ENCODE data around the gene HIVEP3.

DNA sequence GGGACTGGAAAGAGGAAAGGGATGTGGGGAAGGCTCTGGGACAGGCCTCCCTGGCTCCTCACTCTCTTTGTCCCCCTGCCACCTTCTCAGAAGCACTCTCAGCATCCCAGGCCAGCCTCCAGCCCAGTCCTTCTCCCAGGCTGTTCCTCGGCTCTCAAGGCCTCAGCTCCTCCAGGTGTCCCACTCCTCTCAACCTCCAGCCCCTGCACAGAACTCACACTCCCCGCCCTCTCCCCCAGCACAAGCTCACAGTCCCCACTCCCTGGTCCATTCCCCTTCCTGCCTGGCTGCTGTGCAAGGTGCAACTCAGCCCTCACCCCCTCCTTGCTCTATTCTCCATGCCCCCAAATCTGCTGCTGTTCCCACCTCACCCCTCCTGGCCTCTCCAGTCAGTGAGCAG, 185.0 kb downstream of the HIVEP3 start:
- TF ChIP-seq POLR2A (IDR thresholded peaks at IDR 0.05) (no peak), POLR2AphosphoS5 (IDR thresholded peaks at IDR 0.05; ENCODE audit: insufficient read depth in 1 of 2, low read depth in 1 of 2) (no peak)
- TF ChIP-seq, protein P1, sequence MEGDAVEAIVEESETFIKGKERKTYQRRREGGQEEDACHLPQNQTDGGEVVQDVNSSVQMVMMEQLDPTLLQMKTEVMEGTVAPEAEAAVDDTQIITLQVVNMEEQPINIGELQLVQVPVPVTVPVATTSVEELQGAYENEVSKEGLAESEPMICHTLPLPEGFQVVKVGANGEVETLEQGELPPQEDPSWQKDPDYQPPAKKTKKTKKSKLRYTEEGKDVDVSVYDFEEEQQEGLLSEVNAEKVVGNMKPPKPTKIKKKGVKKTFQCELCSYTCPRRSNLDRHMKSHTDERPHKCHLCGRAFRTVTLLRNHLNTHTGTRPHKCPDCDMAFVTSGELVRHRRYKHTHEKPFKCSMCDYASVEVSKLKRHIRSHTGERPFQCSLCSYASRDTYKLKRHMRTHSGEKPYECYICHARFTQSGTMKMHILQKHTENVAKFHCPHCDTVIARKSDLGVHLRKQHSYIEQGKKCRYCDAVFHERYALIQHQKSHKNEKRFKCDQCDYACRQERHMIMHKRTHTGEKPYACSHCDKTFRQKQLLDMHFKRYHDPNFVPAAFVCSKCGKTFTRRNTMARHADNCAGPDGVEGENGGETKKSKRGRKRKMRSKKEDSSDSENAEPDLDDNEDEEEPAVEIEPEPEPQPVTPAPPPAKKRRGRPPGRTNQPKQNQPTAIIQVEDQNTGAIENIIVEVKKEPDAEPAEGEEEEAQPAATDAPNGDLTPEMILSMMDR (IDR thresholded peaks at IDR 0.05), result no peak
